K562 treated with DMSO at 1 percent for 12 hours (cell line): Measurements from ENCODE around the gene RSAD1. TPM values are rescaled to one million over a fixed set of nuclear protein-coding genes. Genes with fewer than 3 reads are reported as not detected.

Experiments
- total RNA-seq: library from RNA; unstranded; fragments of 300-600 nt; gene quantifications from 2 replicates; pipeline ENCODE4 v1.2.3, GENCODE V29; 2022; ENCODE audit not compliant: insufficient read depth

RSAD1 gene
- 16.2 and 22.7 TPM in 2 replicates for total RNA-seq

DNA sequence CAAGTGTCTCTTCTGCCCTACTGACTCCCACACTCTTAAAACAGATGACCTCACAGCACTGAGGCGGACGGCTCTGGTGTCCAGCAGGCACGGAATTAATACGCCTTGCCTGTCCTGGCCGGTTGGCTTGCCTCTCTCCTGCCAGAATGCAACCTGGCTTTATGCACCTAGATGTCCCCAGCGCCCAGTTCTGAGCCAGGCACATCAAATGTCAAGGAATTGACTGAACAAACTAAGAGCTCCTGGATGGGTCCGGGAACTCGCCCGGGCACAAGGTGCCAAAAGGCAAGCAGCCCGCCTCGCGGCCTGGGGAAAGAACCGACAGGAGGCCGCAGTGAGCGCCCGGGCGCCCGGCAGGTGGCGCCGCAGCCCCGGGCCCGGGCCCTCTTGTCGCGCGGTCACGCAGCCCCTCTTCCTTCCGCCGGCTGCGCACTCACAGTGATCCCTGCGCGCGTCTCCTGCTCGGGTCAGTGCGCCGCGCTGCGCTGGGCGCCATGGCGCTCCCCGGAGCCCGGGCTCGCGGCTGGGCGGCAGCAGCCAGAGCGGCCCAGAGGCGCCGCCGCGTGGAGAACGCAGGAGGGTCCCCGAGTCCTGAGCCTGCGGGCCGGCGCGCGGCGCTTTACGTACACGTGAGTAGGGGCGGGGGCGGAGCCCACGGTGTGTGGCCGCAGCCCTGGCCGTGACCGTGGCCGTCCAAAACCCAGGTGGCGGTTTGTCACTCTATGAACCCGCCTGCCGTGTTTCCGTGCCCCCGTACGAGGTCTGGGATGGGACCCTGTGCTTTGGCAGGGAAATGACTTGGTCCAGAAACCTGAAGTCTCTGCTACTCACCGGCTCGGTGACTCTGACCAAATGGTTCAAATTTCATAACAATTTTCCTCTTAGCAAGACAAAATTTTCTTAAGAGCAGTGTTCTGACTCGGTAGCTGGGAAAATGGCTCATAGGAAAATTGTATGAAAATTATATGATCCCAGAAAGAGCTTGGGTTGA, at the start of gene RSAD1:
Gene RSAD1 (plus strand): TSS at position 470 of the 991 bp plus-strand sequence. CDS start 25 bp downstream, at position 495.

DNA sequence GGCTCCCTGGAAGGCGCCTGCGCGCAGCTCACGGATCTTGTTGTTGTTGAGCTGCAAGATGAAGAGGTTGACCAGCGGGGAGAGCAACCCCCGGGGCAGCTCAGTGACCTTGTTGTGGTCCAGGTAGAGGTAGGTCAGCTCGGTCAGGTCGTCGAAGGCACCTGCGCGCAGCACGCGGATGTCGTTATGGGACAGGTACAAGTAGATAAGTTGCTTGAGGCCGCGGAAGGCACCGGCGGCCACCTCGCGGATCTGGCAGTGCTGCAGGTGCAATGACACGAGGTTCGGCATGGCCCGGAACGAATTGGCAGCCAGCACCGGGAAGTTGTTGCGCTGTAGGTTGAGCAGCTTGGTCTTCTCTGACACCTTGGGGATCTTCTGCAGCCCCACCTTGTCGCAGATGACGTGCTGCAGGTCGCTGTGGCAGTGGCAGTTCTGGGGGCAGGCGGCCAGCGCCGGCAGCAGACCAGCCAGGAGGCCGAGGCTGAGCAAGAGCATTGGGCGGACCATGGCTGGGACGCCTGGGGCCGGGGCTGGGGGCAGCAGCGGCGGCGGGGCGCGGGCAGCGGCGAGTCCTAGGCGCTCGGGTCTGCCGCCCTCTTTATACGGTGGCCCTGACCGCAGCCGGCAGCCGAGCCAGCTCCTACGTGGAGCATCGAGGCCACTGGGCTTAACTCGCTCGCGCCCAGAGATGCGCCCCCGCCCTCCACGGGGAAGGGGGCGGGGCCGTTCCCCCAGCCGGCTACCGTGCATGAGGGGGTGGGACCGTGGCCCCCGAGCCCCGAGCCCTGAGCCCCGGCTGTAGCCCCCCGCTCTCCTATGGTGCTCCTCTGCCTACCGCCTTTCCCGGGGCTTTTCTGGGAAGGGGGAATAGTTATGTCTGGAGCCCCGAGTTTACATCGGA, 10.1 kb upstream of the RSAD1 start, which contains the start of gene CHAD:
Gene CHAD (minus strand): TSS at position 577 of the 904 bp plus-strand sequence. CDS start 67 bp downstream, at position 510.

DNA sequence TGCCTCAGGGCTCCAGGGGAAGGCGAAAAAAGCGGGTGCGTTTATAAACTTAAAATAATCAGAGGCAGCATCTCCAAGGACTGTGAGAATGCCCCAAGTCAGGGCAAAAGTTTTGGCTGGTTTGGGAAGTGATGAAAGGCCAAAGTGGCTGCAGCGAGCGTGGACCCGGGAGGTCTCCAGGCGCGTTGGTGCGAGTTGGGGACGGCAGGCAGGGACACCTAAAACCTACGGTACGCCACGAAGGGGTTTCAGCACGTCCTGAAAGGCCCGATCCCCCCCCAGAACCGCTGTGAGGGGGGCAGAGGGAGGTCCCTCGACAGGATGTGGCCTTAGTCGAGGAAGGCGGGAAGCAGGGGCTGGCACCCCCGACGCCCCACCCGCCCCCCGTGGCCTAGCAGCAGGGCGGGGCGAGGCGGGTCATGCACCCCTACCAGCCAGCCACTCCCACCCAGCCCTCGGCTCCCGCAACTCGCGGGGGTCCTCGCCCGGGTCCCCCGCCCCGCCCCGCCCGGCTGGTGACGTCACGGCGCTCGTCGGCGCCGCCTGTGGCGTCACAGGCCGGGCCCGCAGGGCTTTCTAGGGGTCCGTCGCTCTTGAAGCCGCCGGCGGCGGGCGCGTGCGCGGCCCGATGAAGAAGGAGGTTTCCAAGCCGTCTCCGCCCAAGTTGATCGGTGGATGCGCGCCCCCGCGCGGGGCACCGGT, 29.4 kb downstream of the RSAD1 start, which contains the start of gene MYCBPAP:
Gene MYCBPAP (plus strand): TSS at position 569 of the 702 bp plus-strand sequence. CDS start 236 bp downstream, outside the sequence.

DNA sequence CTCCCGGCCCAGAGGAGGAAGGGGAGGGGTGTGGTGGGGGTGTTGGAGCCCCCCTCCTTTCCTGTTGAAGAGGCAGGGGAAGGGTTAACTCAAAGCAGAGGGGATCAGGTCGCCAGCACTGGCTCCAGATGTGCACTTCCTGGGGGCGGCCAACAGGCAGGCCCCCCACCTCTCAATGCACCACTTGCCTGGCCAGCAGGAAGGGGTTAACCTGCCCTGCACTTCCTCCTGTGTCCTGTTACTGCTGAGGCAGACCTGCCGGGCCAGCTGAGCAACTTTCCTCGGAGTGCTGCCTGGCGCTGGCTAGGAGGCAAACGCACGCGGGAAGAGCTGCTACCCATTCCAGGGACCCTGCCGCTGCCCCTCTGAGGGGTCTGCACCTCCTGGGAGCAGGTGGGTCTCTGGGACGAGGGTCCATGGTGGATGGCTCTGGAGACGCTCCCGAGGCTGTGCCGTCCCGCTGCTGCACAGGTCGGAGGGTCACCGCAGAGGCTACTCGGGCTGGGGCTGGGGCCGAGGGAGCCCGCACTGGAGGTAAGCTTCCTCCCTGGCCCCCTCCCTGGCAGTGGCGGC, 53.9 kb downstream of the RSAD1 start, which contains the start of gene EPN3:
Gene EPN3 (plus strand): TSS at position 284 of the 573 bp plus-strand sequence. CDS start 3,822 bp downstream, outside the sequence.

Other genes with a start within 250 kb of the RSAD1 start
- gene TMEM92, start 204.4 kb upstream of the RSAD1 start, total RNA-seq = 2.1 and 3.5 TPM in 2 replicates
- 7.6 and 11.6 TPM in 2 replicates for gene XYLT2, start 132.7 kb upstream of the RSAD1 start, total RNA-seq
- gene MRPL27, start 105.7 kb upstream of the RSAD1 start, total RNA-seq = 66.0 and 111 TPM in 2 replicates
- 9.9 and 23.0 TPM in 2 replicates for gene EME1, start 105.6 kb upstream of the RSAD1 start, total RNA-seq
- gene LRRC59, start 81.3 kb upstream of the RSAD1 start, total RNA-seq = 97.8 and 174 TPM in 2 replicates
- gene ACSF2, start 52.6 kb upstream of the RSAD1 start, total RNA-seq = 19.1 and 36.2 TPM in 2 replicates
- 0.62 TPM in 1 of 2 replicates, not detected in the other for gene CHAD, start 10.0 kb upstream of the RSAD1 start, total RNA-seq
- not detected in 2 replicates for gene MYCBPAP, start 29.6 kb downstream of the RSAD1 start, total RNA-seq
- gene EPN3, start 53.9 kb downstream of the RSAD1 start, total RNA-seq = not detected in 2 replicates
- gene SPATA20, start 68.3 kb downstream of the RSAD1 start, total RNA-seq = 4.0 and 5.9 TPM in 2 replicates
- not detected in 2 replicates for gene CACNA1G, start 81.9 kb downstream of the RSAD1 start, total RNA-seq
- not detected in 2 replicates for gene ABCC3, start 156.0 kb downstream of the RSAD1 start, total RNA-seq
- 6.8 and 18.4 TPM in 2 replicates for gene ANKRD40, start 229.1 kb downstream of the RSAD1 start, total RNA-seq
- 98.3 and 147 TPM in 2 replicates for gene LUC7L3, start 240.7 kb downstream of the RSAD1 start, total RNA-seq